Amygdala (tissue), 56 donors: ENCODE measurements around the gene UTY.

Source experiments
- DNase-seq, 56 donors: peaks; one replicate each; lab custom pipeline; 2025; lab: John Stamatoyannopoulos, UW

UTY gene

GRCh38 chrY:13479828-13480227 lies at the start of gene UTY:
Gene UTY (minus strand): TSS chrY:13480033. CDS start chrY:13479665, 368 bp downstream.
- DNase-seq: peak in 33 of 56 donors; percentile 3 to 91 (median 74)

DNA sequence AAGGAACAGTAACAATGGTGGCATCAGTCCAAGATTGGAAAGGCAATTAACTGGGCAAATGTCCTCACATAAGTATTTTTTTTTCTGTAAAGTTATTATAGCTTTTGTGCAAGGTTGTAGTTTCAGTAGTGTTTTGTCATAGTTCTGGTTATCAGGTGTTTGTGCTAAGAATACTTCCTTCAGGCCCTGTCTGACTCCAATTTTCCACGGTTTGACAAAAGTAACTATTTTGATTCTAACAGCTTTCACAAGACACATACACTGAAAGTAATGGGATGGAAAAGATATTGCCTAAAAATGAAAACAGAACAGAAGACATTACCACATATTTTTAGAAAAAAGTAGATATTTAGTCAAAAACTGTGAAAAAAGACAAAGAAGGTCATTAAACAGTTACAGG lies 40.6 kb upstream of the UTY start:
- DNase-seq: no peak

DNA sequence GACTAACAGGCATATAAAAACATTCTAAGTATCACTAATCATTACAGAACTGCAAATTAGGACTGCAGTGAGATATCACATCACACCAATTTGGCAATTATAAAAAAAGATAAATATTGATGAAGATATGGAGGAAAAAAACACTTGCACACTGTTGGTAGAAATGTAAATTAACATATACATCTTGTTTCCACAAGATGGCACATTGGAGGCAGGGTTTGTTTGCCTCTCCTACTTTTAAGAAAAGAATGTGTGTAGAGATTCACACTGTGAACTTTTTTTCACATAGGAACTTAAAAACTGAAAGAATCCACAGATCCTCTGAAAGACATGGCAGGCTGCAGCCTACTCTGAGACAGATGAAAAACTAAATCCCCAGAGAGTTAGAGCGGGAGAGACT lies 21.4 kb upstream of the UTY start:
- no peak for DNase-seq

- no peak for DNase-seq
These were observed 13.9 kb upstream of the UTY start for GRCh38 chrY:13493737-13494136.

DNA sequence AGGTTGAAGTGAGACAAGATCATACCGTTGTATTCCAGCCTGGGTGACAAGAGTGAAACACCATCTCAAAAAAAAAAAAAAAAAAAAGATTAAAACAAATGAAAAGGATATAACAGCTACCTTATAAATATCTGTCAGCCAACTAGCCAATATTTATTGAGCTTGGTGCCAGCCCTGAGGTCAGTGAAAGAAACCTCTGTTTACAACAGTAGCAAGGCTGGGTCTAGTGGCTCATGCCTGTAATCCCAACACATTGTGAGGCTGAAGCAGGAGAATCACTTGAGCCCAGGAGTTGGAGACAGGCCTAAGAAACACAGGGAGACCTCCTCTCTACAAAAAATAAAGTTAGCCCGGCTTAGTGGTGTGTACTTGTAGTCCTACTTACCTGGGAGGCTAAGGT lies 12.6 kb upstream of the UTY start:
- DNase-seq: no peak

GRCh38 chrY:13488738-13489137 lies 8.9 kb upstream of the UTY start:
- DNase-seq: no peak

DNA sequence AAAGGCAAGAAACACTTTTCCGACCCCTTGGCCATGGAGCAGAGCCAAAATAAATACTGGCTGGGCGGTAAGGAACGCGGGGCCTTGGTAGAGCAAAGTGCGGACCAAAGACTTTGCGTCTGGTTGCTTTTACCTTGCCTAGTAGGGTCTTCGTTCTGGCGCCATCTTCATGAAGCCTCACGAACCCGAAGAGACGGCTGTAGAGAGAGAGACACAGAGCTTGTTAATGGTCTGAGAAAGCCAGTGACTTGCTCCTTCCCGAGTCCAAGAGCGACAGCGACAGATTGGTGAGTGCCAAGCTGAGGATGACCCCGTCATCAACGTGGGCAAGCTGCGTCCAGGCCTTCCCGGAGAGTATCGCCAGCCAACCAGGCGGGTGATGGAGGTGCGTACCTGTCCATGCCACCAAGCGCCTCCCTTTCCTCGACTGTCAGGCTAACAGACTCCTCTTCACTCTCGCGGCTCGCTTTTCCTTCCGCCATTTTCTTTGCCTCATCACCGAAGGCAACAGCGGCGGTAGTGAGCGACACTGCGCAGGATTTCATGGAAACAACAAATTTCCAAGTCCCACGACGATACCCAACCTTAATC lies 617 bp downstream of the UTY start:
- peak in 30 of 56 donors; percentile 0 to 50 (median 14) for DNase-seq

DNA sequence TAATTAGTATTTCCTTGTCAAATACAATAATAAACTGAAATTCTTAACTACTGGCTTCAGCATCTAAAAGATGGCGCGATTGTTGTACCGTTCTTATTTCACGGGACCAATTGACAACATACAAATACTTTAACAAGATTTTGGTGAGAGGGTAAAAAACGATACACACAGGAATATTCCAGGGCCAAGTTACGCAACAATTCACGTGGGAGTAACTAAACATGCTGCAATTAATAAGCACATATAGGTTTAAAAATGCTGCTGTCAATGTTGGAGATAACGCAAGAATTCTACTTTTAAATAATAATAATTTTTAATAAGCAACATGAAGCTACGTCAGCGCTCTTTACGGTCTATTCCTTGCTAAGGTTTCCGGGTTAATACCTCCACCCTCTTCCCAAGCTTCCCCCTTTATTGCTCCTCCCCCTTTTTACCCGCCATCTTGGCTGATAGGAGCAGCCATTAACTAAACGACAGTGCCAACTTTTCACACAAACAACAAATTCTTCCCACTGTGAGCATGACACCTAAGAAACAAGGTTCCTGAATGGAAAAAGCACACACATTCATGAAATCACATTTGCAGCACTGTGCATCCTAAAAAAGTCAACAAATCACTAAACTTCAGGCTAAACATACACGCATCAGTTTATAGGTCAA lies 1.6 kb downstream of the UTY start:
- peak in 24 of 56 donors; percentile 0 to 42 (median 2) for DNase-seq

- DNase-seq: no peak
These were observed 4.8 kb downstream of the UTY start for GRCh38 chrY:13474997-13475396.

- DNase-seq: no peak
These were observed 28.3 kb downstream of the UTY start for GRCh38 chrY:13451572-13451971.

DNA sequence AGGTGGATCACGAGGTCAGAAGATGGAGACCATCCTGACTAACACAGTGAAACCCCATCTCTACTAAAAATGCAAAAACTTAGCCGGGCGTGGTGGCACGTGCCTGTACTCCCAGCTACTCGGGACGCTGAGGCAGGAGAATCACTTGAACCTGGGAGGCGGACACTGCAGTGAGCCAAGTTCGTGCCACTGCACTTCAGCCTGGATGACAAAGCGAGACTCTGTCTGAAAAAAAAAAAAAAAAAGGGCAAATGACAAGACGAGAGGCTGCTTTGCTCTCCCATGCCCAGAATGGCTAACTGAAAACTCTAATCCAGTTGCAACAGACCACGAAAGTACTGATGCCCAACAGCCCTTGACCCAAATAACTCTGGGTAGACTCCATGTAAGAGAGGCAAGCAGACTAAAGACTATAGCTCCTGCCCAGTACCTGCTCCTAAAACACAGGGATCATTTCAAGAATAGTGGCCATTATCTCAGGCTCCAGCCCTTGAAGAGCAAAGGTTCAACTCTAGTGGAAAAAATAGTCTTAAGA lies 29.2 kb downstream of the UTY start:
- DNase-seq: no peak

DNA sequence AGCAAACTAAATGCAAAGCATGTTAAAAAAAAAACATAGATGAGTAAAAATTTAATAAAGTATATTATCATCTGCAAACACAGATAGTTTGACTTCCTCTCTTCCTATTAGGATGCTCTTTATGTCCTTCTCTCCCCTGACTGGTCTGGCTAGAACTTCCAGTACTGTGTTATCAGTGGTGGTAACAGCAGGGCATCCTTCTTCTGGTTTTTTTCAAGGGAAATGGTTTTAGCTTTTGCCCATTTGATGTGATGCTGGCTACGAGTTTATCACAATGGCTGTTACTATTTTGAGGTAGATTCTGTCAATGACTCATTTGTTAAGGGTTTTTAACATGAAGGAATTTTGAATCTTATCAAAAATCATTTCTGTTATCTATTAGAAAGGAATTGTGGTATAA lies 34.3 kb downstream of the UTY start:
- no peak for DNase-seq

DNA sequence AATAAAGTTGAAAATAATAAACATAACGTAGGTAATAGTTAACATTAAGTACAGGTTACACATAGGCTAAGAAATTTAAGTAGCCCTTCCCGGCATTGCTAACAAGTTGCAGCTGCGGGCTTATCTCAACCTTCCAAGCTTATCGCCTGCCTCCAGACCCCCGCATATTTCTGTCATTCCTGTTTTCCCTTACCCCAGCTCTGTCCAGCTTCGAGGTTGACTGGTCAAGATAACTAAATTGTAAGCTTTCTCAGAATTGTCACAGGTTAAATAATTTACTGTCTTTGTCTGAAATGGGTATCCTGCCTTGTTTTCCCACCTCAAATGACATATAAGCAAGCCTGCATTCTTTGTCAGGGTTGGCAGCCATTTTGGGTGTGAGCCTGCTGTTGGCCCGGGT lies 36.7 kb downstream of the UTY start:
- DNase-seq: no peak

- no peak for DNase-seq
These were observed 39.0 kb downstream of the UTY start for GRCh38 chrY:13440811-13441210.

GRCh38 chrY:13435968-13436937 lies 43.6 kb downstream of the UTY start:
- DNase-seq: peak in 11 of 56 donors; percentile 0 to 6 (median 0)

DNA sequence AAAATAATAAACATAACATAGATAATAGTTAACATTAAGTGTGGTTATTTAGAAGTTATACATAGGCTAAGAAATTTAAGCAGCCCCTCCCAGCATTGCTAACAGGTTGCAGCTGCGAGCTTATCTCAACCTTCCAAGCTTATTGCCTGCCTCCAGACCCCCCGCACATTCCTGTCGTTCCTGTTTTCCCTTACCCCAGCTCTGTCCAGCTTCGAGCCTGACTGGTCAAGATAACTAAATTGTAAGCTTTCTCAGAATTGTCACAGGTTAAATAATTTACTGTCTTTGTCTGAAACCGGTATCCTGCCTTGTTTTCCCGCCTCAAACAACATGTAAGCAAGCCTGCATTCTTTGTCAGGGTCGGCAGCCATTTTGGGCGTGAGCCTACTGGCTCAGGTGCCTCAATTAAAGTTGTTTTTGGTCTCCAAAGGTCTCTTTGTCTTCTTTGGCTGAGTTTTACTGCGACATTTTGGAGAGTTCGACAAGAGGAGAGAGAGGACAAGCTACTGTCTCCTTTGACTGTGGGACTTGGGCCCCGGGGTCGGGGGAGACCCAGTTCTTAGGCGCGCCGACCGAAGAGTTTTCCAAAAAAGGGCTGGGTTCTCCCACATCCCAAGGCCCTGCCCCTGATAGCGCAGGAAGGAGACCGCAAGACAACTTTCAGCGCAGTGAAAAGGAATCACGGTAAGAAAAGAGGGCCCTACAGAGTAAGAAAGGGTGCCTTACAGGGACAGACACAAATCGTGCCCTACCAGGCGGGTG lies 44.4 kb downstream of the UTY start:
- no peak for DNase-seq

- DNase-seq: no peak
These were observed 47.4 kb downstream of the UTY start for GRCh38 chrY:13432293-13433025.

- DNase-seq: no peak
These were observed 50.3 kb downstream of the UTY start for GRCh38 chrY:13429551-13429950.

GRCh38 chrY:13423281-13423732 lies 56.5 kb downstream of the UTY start:
- peak in 6 of 56 donors; percentile 0 for DNase-seq
